GM21576 (cell line): ENCODE measurements around the gene PIP5KL1.

ENCODE experiments used
- ATAC-seq: cut with Tn5 transposase; IDR thresholded peaks from one replicate; pipeline ENCODE4 v1.9.1; 2021; ENCODE audit warnings: mild to moderate bottlenecking, moderate library complexity; ENCODE audit not compliant: unreplicated experiment

PIP5KL1 gene

GRCh38 chr9:127968700-127969383 is 38.3 kb upstream of the PIP5KL1 start:
- no peak for ATAC-seq

DNA sequence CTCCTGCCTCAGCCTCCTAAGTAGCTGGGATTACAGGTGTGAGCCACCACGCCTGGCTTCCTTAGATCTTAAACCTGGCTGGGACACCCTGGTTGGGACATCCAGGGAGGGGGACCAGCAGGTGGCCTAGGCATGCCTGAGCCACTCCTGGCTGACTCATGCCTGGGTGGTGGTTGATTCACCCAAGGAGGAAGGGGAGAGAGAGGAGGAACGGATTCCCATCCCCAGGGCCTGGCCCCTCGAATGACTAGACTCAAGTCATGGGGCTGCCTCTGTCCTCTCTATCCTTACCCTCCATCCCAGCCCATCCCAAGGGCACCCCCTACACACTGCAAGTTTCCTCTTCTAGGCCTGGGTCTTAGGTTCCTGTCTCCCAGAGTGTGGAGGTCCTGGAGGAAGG is 37.5 kb upstream of the PIP5KL1 start:
- no peak for ATAC-seq

DNA sequence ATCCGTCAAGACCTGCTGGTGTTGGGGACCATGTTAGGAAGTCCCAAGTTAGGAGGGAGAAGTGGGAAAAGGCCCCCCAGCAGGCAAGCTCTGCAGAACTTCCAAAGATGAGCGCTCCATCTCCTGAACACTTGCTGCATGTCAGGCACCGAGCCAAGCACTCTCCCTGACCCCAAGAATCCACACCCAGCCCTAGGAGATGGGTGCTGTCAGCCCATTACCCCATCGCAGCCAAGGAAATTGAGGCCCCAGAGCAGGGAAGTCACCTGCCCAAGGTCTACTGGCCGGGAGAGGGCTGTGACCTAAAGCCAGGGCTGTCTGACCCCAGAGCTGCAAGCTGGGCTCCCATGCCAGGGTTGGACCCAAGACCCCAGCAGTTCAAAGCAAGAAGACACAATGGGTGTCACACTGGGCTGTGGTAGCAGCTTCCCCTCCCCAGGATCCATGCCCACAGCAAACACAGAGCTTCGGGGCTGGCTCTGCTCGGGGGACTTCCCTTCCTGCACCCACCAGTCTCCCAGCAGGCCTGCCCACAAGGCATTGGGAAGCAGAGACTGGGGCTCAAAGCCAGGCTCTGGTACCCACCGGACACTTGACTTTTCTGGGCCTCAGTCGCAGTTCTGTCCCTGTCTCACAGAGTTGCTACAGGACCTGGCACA is 36.7 kb upstream of the PIP5KL1 start:
- no peak for ATAC-seq

GRCh38 chr9:127966416-127967150 is 36.0 kb upstream of the PIP5KL1 start:
- ATAC-seq = no peak

GRCh38 chr9:127965953-127966352 is 35.4 kb upstream of the PIP5KL1 start:
- ATAC-seq = no peak

DNA sequence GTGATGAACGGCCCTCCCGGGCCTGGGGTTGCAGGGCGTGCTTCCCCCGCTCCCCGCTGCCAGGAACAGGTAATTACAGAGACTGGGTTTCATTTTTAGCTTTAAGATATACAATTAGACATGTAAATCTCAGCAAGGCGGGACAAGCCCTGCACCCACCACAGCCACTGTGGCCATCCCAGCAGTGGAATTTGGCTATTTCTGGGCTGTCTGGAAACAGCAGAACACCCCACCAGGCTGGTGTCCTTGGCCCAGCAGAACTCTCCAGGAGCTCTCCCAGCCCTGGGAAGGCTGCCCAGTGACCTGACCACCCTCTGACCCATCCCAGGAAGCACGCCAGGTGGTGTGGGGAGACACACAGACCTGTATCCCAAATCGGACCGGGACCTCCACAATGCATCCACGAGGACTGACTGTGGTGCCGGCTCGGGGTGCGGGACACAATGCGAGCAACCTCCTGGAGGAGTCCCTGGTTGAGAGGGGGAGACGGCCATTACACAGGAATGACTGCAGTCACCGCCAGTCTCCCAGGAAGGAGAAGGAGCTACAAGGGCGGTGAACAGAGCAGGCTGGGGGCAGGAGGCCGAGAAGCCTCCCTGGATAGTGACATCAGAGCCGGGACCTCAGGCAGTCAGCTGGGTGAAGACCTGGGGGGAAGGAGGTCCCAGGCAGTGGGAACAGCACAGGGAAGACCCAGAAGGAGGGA is 32.9 kb upstream of the PIP5KL1 start:
- no peak for ATAC-seq

- ATAC-seq = no peak
These were observed 32.4 kb upstream of the PIP5KL1 start for GRCh38 chr9:127963041-127963358.

GRCh38 chr9:127962278-127962677 is 31.7 kb upstream of the PIP5KL1 start:
- ATAC-seq = no peak

- ATAC-seq = no peak
These were observed 31.1 kb upstream of the PIP5KL1 start for GRCh38 chr9:127961613-127962155.

DNA sequence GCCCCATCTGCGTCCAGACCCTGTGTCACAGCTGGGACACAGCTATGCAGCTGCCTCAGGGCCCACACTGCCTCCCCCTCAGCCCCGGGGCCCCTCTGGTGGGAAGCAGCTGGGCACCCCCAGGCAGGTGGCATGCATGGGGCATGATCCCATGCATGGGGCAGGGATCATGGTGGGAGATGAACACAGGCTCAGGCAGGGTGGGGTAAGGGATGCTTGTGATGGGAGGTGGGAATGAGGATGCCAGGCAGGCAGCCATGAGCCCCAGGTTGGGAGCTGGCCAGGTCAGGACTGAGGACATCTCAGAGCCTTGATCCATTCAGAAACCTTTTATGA is 30.5 kb upstream of the PIP5KL1 start:
- no peak for ATAC-seq

GRCh38 chr9:127960410-127961154 is 30.0 kb upstream of the PIP5KL1 start:
- ATAC-seq = no peak

DNA sequence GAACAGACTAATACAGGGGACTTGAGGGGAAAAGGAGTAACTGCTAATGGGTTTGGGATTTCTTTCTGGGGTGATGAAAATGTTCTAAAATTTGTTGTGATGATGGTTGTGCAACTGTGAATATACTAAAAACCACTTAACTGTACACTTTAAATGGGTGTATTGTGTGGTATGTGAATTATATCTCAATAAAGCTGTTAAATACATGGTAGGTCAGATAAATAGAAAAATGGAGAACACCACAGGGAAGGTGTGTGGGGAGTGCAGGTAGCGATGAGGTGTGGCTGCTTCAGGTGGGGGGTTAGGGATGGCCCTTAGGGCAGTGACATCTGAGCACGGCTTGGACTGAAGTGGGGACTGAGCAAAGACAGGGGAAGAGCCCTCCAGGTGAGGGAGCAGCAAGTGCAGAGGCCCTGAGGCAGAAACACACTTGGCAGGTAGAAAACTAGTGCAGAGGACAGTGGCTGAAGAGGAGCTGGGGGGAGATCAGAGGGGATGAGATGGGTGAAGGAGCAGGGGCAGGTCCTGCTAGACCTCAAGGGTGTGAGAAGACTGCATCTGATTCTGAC is 29.3 kb upstream of the PIP5KL1 start:
- no peak for ATAC-seq

- no peak for ATAC-seq
These were observed 28.8 kb upstream of the PIP5KL1 start for GRCh38 chr9:127959398-127959797.

GRCh38 chr9:127958728-127959127 is 28.2 kb upstream of the PIP5KL1 start:
- no peak for ATAC-seq

DNA sequence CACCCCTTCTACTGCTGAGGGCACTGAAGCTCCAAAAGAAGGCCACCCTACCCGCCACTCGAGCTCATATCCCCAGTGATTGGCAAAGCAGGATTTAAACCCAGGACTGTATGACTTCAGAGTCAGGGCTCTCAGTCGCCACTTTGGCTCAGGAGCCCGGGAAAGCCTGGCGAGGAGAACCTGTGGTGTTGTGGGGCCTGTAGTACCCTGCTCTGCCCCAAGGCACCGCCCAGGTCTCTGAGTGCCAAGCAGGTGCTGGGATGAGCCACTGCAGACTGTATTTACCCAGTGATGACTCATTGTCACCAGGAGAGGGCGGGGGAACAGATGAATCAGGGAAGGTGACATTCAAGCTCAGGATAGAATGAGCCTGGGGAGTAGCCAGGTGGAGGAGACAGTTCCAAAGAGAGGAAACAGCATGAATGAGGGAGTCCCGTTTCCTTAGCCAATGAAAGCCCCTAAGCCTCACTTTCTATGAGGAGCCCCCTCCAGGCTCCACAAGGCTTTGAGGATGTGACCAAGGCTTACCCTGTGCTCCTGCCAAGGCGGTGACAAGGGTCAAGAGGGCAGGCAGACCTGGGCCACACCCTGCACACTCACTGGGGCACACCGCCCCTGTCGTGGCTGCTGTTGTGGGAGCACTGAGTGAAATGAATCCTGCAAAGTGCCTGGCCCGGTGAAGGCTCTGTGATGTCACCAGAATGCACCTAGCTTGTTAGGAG is 24.9 kb upstream of the PIP5KL1 start:
- ATAC-seq = no peak

DNA sequence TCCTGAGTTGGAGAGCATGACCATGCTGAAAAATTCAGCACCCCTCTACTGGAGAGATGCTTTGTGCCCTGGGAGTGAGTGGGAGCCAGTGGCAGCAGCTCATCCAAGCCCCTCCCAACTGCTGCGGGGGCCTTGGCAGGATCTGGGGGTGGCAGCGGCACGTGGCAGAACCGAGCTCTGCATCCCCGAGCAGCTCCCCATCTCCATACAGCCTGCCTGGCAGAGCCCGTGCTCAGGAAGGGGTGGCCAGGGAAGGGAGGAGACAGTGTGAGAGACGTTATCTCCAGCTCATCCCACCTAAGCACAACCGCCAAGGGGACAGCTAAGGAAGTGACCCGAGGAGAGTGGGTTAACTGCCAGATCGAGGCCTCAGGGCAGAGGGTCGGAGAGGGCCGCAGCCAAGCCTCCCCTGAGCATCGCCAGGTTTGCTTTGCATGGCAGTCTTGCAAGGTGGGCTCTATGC is 24.3 kb upstream of the PIP5KL1 start:
- no peak for ATAC-seq

- no peak for ATAC-seq
These were observed 23.4 kb upstream of the PIP5KL1 start for GRCh38 chr9:127953768-127954505.

DNA sequence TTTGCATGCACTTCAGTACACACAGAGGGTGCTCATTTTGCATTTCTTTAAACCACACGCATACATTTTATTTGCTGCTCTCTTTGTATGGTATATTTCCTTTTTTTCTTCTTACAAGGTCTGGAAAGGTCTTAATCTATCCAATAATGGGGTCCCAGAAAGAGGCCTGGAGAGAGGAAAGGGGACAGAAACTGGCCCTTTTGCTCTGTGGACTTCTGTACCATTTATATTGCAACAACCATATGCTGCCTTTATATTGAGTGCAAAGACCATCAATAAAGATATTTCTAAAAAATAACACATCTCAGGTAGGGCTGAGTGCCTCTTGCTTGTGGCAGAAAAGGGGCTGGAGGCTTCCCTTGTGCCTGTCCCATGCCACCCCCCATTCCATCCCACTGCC is 22.6 kb upstream of the PIP5KL1 start:
- ATAC-seq = no peak
